Left ventricle myocardium superior (tissue), 1 donor: ENCODE results near the gene CDKAL1. TPM values are rescaled to one million over a fixed set of nuclear protein-coding genes. Genes with fewer than 3 reads are reported as not detected.
"Not testable (repeated sequence)": the region's sequence is repeated elsewhere in the genome, so short reads cannot be mapped to it uniquely, and the experiment has no call there.

ENCODE experiments used
- ATAC-seq: fragments of 200-7000 bp; cut with Tn5 transposase; one replicate; pipeline ENCODE4 v1.9.1; 2020; ENCODE audit warnings: mild to moderate bottlenecking, moderate library complexity
- DNase-seq: peaks from one replicate; pipeline ENCODE4 v3.0.0-alpha.2; 2020
- intact Hi-C: fragments of 100-400 bp; cut with micrococcal nuclease; formaldehyde crosslinking; loops from one replicate; pipeline ENCODE4 v1.11.0; 2022
- total RNA-seq: library from RNA; stranded (reverse); fragmentation: NEBNext Ultra II Directional; extraction: Animal tissue kit (Norgen Biotek cat#: 25700); gene quantifications from one replicate; pipeline ENCODE4 v1.2.1, GENCODE V29; 2021
- donor health status: DM: no; HTN: yes; CAD: no; lungs with severe emphysema.

Gene CDKAL1
- total RNA-seq, 1 donor from 2014 or later: 9.9 TPM

- intact Hi-C loops: no loop called here
- no peak for ATAC-seq
- no peak for DNase-seq
These were observed 550.4 kb downstream of the CDKAL1 start for GRCh38 chr6:21084656-21085055.

GRCh38 chr6:21085211-21085610 lies 551.0 kb downstream of the CDKAL1 start:
- no peak for DNase-seq
- intact Hi-C loops: no loop called here
- no peak for ATAC-seq

GRCh38 chr6:21085643-21086042 lies 551.4 kb downstream of the CDKAL1 start:
- ATAC-seq (no peak), DNase-seq (no peak)
- intact Hi-C loops: no loop called here

- ATAC-seq (no peak), DNase-seq (no peak)
- intact Hi-C loops: no loop called here
These were observed 552.9 kb downstream of the CDKAL1 start for GRCh38 chr6:21087188-21087587.

GRCh38 chr6:21091411-21091810 lies 557.2 kb downstream of the CDKAL1 start:
- ATAC-seq (no peak), DNase-seq (no peak)
- intact Hi-C loops: no loop called here

- intact Hi-C loops, ATAC-seq, DNase-seq: not testable (repeated sequence)
These were observed 558.0 kb downstream of the CDKAL1 start for GRCh38 chr6:21092231-21092772.

- intact Hi-C loops: no loop called here
- DNase-seq: no peak
- ATAC-seq: no peak
These were observed 561.2 kb downstream of the CDKAL1 start for GRCh38 chr6:21095462-21095861.

- intact Hi-C loops: no loop called here
- DNase-seq: no peak
- no peak for ATAC-seq
These were observed 563.9 kb downstream of the CDKAL1 start for GRCh38 chr6:21098134-21098533.

- ATAC-seq (no peak), DNase-seq (no peak)
- intact Hi-C loops: no loop called here
These were observed 564.5 kb downstream of the CDKAL1 start for GRCh38 chr6:21098744-21099143.

- intact Hi-C loops: no loop called here
- ATAC-seq (no peak), DNase-seq (no peak)
These were observed 565.4 kb downstream of the CDKAL1 start for GRCh38 chr6:21099338-21100314.

GRCh38 chr6:21100991-21101390 lies 566.7 kb downstream of the CDKAL1 start:
- intact Hi-C loops: no loop called here
- DNase-seq (no peak), ATAC-seq (no peak)

GRCh38 chr6:21101694-21102093 lies 567.4 kb downstream of the CDKAL1 start:
- no peak for DNase-seq
- ATAC-seq: no peak
- intact Hi-C loops: no loop called here

GRCh38 chr6:21102201-21102600 lies 567.9 kb downstream of the CDKAL1 start:
- ATAC-seq: no peak
- intact Hi-C loops: no loop called here

GRCh38 chr6:21102624-21103023 lies 568.4 kb downstream of the CDKAL1 start:
- ATAC-seq (no peak), DNase-seq (no peak)
- intact Hi-C loops: no loop called here

More at GRCh38 chr6:21102201-21102600, 567.9 kb downstream of the CDKAL1 start:
- DNase-seq: no peak

GRCh38 chr6:21103626-21104224 lies 569.5 kb downstream of the CDKAL1 start:
- no peak for ATAC-seq
- DNase-seq: no peak
- intact Hi-C loops: no loop called here

GRCh38 chr6:21104288-21104687 lies 570.0 kb downstream of the CDKAL1 start:
- ATAC-seq: no peak
- intact Hi-C loops: no loop called here
- no peak for DNase-seq

GRCh38 chr6:21107796-21108195 lies 573.5 kb downstream of the CDKAL1 start:
- ATAC-seq: no peak
- no peak for DNase-seq
- intact Hi-C loops: no loop called here

- DNase-seq (no peak), ATAC-seq (no peak)
- intact Hi-C loops: no loop called here
These were observed 575.3 kb downstream of the CDKAL1 start for GRCh38 chr6:21109391-21110178.

GRCh38 chr6:21110684-21111083 lies 576.4 kb downstream of the CDKAL1 start:
- ATAC-seq: no peak
- intact Hi-C loops: no loop called here

More at GRCh38 chr6:21110684-21111083, 576.4 kb downstream of the CDKAL1 start:
- no peak for DNase-seq
